Measurements from ENCODE around the gene KRTAP10-2.
"Not testable (repeated sequence)": the region's sequence is repeated elsewhere in the genome, so short reads cannot be mapped to it uniquely, and the experiment has no call there.

The KRTAP10-2 gene

DNA sequence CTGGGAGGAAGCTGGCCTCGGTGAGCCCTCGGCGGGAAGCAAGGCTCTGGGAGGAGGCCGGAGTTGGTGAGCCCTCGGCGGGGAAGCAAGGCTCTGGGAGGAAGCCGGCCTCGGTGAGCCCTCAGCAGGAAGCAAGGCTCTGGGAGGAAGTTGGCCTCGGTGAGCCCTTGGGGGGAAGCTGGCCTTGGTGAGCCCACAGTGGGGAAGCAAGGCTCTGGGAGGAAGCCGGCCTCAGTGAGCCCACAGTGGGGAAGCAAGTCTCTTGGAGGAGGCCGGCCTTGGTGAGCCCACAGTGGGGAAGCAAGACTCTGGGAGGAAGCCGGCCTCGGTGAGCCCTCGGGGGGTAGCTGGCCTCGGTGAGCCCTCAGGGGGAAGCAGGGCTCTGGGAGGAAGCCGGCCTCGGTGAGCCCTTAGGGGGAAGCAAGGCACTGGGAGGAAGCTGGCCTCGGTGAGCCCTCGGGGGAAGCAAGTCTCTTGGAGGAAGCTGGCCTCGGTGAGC is 47.4 kb downstream of the KRTAP10-2 start:
- no peak overlapping the region for H3K27ac ChIP-seq (ENCODE audit: low read length)

DNA sequence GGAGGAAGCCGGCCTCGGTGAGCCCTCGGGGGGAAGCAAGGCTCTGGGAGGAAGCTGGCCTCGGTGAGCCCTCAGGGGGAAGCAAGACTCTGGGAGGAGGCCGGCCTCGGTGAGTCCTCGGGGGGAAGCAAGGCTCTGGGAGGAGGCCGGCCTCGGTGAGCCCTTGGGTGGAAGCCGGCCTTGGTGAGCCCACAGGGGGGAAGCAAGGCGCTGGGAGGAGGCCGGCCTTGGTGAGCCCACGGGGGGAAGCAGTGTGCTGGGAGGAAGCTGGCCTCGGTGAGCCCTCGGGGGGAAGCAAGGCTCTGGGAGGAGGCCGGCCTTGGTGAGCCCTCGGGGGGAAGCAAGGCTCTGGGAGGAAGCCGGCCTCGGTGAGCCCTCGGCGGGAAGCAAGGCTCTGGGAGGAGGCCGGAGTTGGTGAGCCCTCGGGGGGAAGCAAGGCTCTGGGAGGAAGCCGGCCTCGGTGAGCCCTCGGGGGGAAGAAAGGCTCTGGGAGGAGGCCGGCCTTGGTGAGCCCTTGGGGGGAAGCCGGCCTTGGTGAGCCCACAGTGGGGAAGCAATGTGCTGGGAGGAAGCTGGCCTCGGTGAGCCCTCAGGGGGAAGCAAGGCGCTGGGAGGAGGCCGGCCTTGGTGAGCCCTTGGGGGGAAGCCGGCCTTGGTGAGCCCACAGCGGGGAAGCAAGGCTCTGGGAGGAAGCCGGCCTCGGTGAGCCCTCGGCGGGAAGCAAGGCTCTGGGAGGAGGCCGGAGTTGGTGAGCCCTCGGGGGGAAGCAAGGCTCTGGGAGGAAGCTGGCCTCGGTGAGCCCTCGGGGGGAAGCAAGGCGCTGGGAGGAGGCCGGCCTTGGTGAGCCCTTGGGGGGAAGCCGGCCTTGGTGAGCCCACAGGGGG is 48.1 kb downstream of the KRTAP10-2 start:
- not testable (repeated sequence) for ATAC-seq (ENCODE audit: insufficient read depth, low read depth); H3K27ac ChIP-seq (ENCODE audit: low read length); DNase-seq; H3K4me2 ChIP-seq (ENCODE audit: insufficient read depth, low read length); H3K4me3 ChIP-seq (ENCODE audit: low read depth in 1 of 2, low read length in 2 of 2); H3K27me3 ChIP-seq (ENCODE audit: insufficient read depth, low read length, poor library complexity); H3K79me2 ChIP-seq (ENCODE audit: insufficient read depth, low read length); H3K4me1 ChIP-seq (ENCODE audit: insufficient read depth, low read length); H3K9ac ChIP-seq (ENCODE audit: low read depth, low read length); H3K9me3 ChIP-seq (ENCODE audit: insufficient read depth, low read length, severe bottlenecking); H4K20me1 ChIP-seq (ENCODE audit: insufficient read depth, low read length); H2AFZ ChIP-seq (ENCODE audit: low read depth, low read length); H3K36me3 ChIP-seq (ENCODE audit: insufficient read depth, low read length)

More for the DNA sequence above, 47.4 kb downstream of the KRTAP10-2 start:
- Histone ChIP-seq H2AFZ (ENCODE audit: low read depth, low read length) (no peak overlapping the region), H3K4me1 (ENCODE audit: insufficient read depth, low read length) (no peaks in the 10 kb centered on the region), H3K36me3 (ENCODE audit: insufficient read depth, low read length) (no peaks in the 10 kb centered on the region), H3K27me3 (ENCODE audit: insufficient read depth, low read length, poor library complexity) (no peaks in the 10 kb centered on the region), H4K20me1 (ENCODE audit: insufficient read depth, low read length) (no peaks in the 10 kb centered on the region; the same call in 1 of the 2 replicates), H3K9ac (ENCODE audit: low read depth, low read length) (no peak overlapping the region), H3K4me3 (ENCODE audit: low read depth in 1 of 2, low read length in 2 of 2) (no peak overlapping the region), H3K4me2 (ENCODE audit: insufficient read depth, low read length) (no peak overlapping the region), H3K9me3 (ENCODE audit: insufficient read depth, low read length, severe bottlenecking) (no peaks in the 10 kb centered on the region), H3K79me2 (ENCODE audit: insufficient read depth, low read length) (no peaks in the 10 kb centered on the region)
- ATAC-seq (ENCODE audit: insufficient read depth, low read depth) (no peak), DNase-seq (no peak)
- TF ChIP-seq, protein P1, sequence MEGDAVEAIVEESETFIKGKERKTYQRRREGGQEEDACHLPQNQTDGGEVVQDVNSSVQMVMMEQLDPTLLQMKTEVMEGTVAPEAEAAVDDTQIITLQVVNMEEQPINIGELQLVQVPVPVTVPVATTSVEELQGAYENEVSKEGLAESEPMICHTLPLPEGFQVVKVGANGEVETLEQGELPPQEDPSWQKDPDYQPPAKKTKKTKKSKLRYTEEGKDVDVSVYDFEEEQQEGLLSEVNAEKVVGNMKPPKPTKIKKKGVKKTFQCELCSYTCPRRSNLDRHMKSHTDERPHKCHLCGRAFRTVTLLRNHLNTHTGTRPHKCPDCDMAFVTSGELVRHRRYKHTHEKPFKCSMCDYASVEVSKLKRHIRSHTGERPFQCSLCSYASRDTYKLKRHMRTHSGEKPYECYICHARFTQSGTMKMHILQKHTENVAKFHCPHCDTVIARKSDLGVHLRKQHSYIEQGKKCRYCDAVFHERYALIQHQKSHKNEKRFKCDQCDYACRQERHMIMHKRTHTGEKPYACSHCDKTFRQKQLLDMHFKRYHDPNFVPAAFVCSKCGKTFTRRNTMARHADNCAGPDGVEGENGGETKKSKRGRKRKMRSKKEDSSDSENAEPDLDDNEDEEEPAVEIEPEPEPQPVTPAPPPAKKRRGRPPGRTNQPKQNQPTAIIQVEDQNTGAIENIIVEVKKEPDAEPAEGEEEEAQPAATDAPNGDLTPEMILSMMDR (IDR thresholded peaks at IDR 0.05; ENCODE audit: borderline replicate concordance, extremely low read depth, low read length, poor library complexity, severe bottlenecking) = no peak
- TF ChIP-seq EZH2 (IDR thresholded peaks at IDR 0.05; ENCODE audit: borderline replicate concordance, low read depth, low read length, severe bottlenecking) = no peak

DNA sequence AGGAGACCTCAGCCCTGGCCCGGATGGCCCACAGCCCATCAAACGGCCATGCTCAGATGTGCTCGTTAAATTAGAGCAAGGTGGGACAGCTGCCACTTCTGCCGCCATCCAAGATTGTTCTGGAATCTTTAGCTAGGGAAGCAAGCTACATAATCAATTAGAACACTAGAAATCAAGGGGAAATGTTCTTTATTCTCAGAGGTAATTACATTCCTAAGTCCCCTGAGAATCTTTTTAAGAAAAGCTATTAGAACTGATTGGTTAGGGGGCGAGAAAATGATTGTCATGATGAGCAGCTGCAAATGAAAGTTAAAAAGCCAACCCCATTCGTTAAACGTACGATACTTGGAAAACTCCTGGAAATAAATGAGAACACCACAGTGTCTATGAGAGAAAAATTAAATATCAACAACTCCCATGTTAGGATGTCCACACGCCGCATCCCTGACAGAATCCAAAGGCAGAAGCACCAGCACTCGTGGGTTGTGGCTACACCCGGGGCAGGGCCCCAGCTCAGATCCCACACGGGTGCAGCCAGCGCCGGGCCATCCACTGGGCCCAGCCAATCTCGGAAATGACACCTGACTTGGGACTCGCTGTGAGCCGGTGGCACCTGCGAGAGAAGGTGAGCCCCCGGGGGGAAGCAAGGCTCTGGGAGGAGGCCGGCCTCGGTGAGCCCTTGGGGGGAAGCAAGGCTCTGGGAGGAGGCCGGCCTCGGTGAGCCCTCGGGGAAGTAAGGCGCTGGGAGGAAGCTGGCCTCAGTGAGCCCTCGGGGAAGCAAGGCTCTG is 48.9 kb downstream of the KRTAP10-2 start:
- Histone ChIP-seq H4K20me1 (ENCODE audit: insufficient read depth, low read length) (no peaks in the 10 kb centered on the region; the same call in 1 of the 2 replicates), H3K79me2 (ENCODE audit: insufficient read depth, low read length) (no peaks in the 10 kb centered on the region), H2AFZ (ENCODE audit: low read depth, low read length) (no peak overlapping the region), H3K36me3 (ENCODE audit: insufficient read depth, low read length) (no peaks in the 10 kb centered on the region), H3K4me3 (ENCODE audit: low read depth in 1 of 2, low read length in 2 of 2) (no peak overlapping the region), H3K27ac (ENCODE audit: low read length) (no peak overlapping the region), H3K9ac (ENCODE audit: low read depth, low read length) (no peak overlapping the region), H3K27me3 (ENCODE audit: insufficient read depth, low read length, poor library complexity) (peaks cover 4% of the 10 kb centered on the region), H3K4me1 (ENCODE audit: insufficient read depth, low read length) (no peaks in the 10 kb centered on the region), H3K4me2 (ENCODE audit: insufficient read depth, low read length) (no peak overlapping the region), H3K9me3 (ENCODE audit: insufficient read depth, low read length, severe bottlenecking) (no peaks in the 10 kb centered on the region)
- no peak for DNase-seq
- ATAC-seq (ENCODE audit: insufficient read depth, low read depth) = no peak
- TF ChIP-seq, protein P1 (IDR thresholded peaks at IDR 0.05; ENCODE audit: borderline replicate concordance, extremely low read depth, low read length, poor library complexity, severe bottlenecking) = no peak
- TF ChIP-seq EZH2 (IDR thresholded peaks at IDR 0.05; ENCODE audit: borderline replicate concordance, low read depth, low read length, severe bottlenecking) = no peak
